ENCODE results near the gene SIN3A. TPM values are rescaled to one million over a fixed set of nuclear protein-coding genes. Genes with fewer than 3 reads are reported as not detected.

SIN3A gene
- total and polyA plus RNA-seq, 9 of the 15 experiments (the other 6 are each of a cell fraction or from before 2014, with no cell fraction given): 11.1 to 70.3 (median 25.3) TPM

- TF ChIP-seq ZNF133 (CRISPR knock-in tag; IDR thresholded peaks at IDR 0.05) (no peak), BRCA1 (IDR thresholded peaks at IDR 0.05) (no peak), BRCA1 (CRISPR knock-in tag; IDR thresholded peaks at IDR 0.05) (no peak), BMI1 (IDR thresholded peaks at IDR 0.05; ENCODE audit: low read length) (no peak), ZHX1 (conservative IDR thresholded peaks at IDR 0.05; ENCODE audit: low read length) (no peak), SMAD3 (CRISPR knock-in tag; conservative IDR thresholded peaks at IDR 0.05) (no peak), CREB3L1 (IDR thresholded peaks at IDR 0.05; ENCODE audit: borderline replicate concordance, low read depth) (no peak), ZNF124 (CRISPR knock-in tag; IDR thresholded peaks at IDR 0.05) (no peak), TRIM25 (IDR thresholded peaks at IDR 0.05; ENCODE audit: borderline replicate concordance) (no peak), MYNN (IDR thresholded peaks at IDR 0.05) (0 out of 2 replicates have a peak, but pooled peaks have one; percentile 60), MYNN (CRISPR knock-in tag; IDR thresholded peaks at IDR 0.05) (no peak), ZFP91 (CRISPR knock-in tag; IDR thresholded peaks at IDR 0.05) (no peak), MYC (IDR thresholded peaks at IDR 0.05; ENCODE audit: low read depth, low read length) (peak; percentile 40; the same call in 1 of the 2 replicates), MYC (CRISPR knock-in tag; IDR thresholded peaks at IDR 0.05; ENCODE audit: borderline replicate concordance, low read depth) (no peak), STAT6 (CRISPR knock-in tag; IDR thresholded peaks at IDR 0.05) (no peak), MXD1 (CRISPR knock-in tag; IDR thresholded peaks at IDR 0.05; ENCODE audit: borderline replicate concordance, poor library complexity, severe bottlenecking) (no peak), PURB (CRISPR knock-in tag; IDR thresholded peaks at IDR 0.05; ENCODE audit: low read depth) (no peak), ZNF224 (CRISPR knock-in tag; IDR thresholded peaks at IDR 0.05) (no peak)
Observed at GRCh38 chr15:75335705-75336355, 115.7 kb downstream of the SIN3A start, which contains the start of gene COMMD4 (continued).

Measured in K562 (cell line).